H1 (cell line): Measurements from ENCODE around the gene DDX47. TPM values are rescaled to one million over a fixed set of nuclear protein-coding genes. Genes with fewer than 3 reads are reported as not detected.
A peak's percentile ranks its signal among the peaks of the same experiment; 100 is the strongest.

ENCODE experiments used
- CTCF ChIA-PET: fragments of 300-600 bp; sonication (Branson Sonifier 250); formaldehyde crosslinking; loops from one replicate; lab custom pipeline; 2021; ENCODE audit not compliant: partially characterized antibody; lab: Charles Lee
- POLR2A ChIA-PET: fragments of 300-600 bp; sonication (Branson Sonifier 250); formaldehyde crosslinking; loops from one replicate; lab custom pipeline; 2021; ENCODE audit warnings: inconsistent platforms; ENCODE audit not compliant: partially characterized antibody; lab: Charles Lee
- DNase-seq, 2 experiments: peaks; one replicate each; pipeline versions ENCODE4 v3.0.0 to v3.0.0-alpha.2; 2010 to 2022; ENCODE audit warnings: low spot score in 2 of 2, low read depth in 1 of 2, mixed read lengths in 1 of 2
- FAIRE-seq: peaks from 2 replicates; lab custom pipeline; 2011; peaks lifted over from hg19 to GRCh38; lab: Jason Lieb, UNC
- H2AFZ ChIP-seq: 2 replicates; pipeline ENCODE4 v1.8.1; 2012; ENCODE audit warnings: low read length, inconsistent platforms
- H2AK5ac ChIP-seq: 2 replicates; pipeline ENCODE4 v1.6.1; 2013; ENCODE audit warnings: low read depth, low read length
- H2BK120ac ChIP-seq: replicated peaks from 2 replicates; pipeline ENCODE3; 2013; ENCODE audit warnings: low read depth, low read length, inconsistent platforms
- H2BK12ac ChIP-seq: 2 replicates; pipeline ENCODE4 v1.6.1; 2013; ENCODE audit warnings: low read depth, low read length
- H2BK15ac ChIP-seq: 2 replicates; pipeline ENCODE4 v1.6.1; 2013; ENCODE audit warnings: low read length
- H2BK20ac ChIP-seq: 2 replicates; pipeline ENCODE4 v1.6.1; 2013; ENCODE audit warnings: low read length
- H2BK5ac ChIP-seq: 2 replicates; pipeline ENCODE4 v1.6.1; 2013; ENCODE audit warnings: low read depth, low read length
- H3K14ac ChIP-seq: 2 replicates; pipeline ENCODE4 v1.6.1; 2013; ENCODE audit warnings: inconsistent platforms; ENCODE audit not compliant: insufficient read length
- H3K18ac ChIP-seq: 2 replicates; pipeline ENCODE4 v1.6.1; 2013; ENCODE audit warnings: low read length; ENCODE audit errors: extremely low read depth
- H3K23ac ChIP-seq: 2 replicates; pipeline ENCODE4 v1.6.1; 2013; ENCODE audit warnings: inconsistent platforms; ENCODE audit not compliant: insufficient read length
- H3K23me2 ChIP-seq: 2 replicates; pipeline ENCODE4 v1.6.1; 2013; ENCODE audit warnings: low read depth, low read length
- H3K27ac ChIP-seq: 2 replicates; pipeline ENCODE4 v1.6.1; 2011; ENCODE audit warnings: low read depth, low read length, inconsistent platforms
- H3K27me3 ChIP-seq, 4 experiments: replicated peaks in 1 of 4; 1 replicate in 1 of 4; 2 replicates in 3 of 4; pipeline versions ENCODE4 v1.6.1 to v1.8.1; 2011 to 2013; ENCODE audit warnings: low read length in 3 of 4, mild to moderate bottlenecking in 3 of 4, inconsistent platforms in 2 of 4, mixed read lengths in 2 of 4, moderate library complexity in 1 of 4; ENCODE audit not compliant: control insufficient read depth in 3 of 4, insufficient read depth in 3 of 4; ENCODE audit errors: extremely low read depth in 1 of 4
- H3K36me3 ChIP-seq, 4 experiments: 2 replicates each; pipeline versions ENCODE4 v1.6.1 to v1.8.1; 2011 to 2013; ENCODE audit warnings: mild to moderate bottlenecking in 4 of 4, low read length in 3 of 4, moderate library complexity in 2 of 4, control low read depth in 1 of 4, inconsistent platforms in 1 of 4; ENCODE audit not compliant: insufficient read depth in 4 of 4, control insufficient read depth in 2 of 4
- H3K4ac ChIP-seq: replicated peaks from 2 replicates; pipeline ENCODE3; 2013; ENCODE audit warnings: low read length, low read depth, mixed read lengths, inconsistent platforms; ENCODE audit not compliant: insufficient read length
- H3K4me1 ChIP-seq, 4 experiments: replicated peaks in 1 of 4; 1 replicate in 1 of 4; 2 replicates in 3 of 4; pipeline versions ENCODE4 v1.6.1 to v1.8.1; 2011 to 2013; ENCODE audit warnings: low read length in 3 of 4, inconsistent platforms in 2 of 4, mixed read lengths in 1 of 4; ENCODE audit not compliant: insufficient read depth in 4 of 4, control insufficient read depth in 3 of 4
- H3K4me2 ChIP-seq, 2 experiments: 2 replicates each; pipeline versions ENCODE4 v1.6.1 to v1.8.1; 2011 to 2013; ENCODE audit warnings: low read depth in 2 of 2, low read length in 2 of 2, control low read depth in 1 of 2, inconsistent platforms in 1 of 2, mild to moderate bottlenecking in 1 of 2; ENCODE audit not compliant: insufficient read depth in 1 of 2
- H3K4me3 ChIP-seq, 4 experiments: fragments of 200-600, 300-600 bp in 1 of 4; sonication (generic), shearing (Covaris generic), sonication (Bioruptor Twin) in 1 of 4; 2 replicates each; pipeline versions ENCODE4 v1.5.1 to v1.8.1; 2011 to 2016; ENCODE audit warnings: low read length in 4 of 4, low read depth in 3 of 4, control low read depth in 2 of 4, inconsistent platforms in 2 of 4, mild to moderate bottlenecking in 2 of 4, mixed read lengths in 1 of 4, moderate library complexity in 1 of 4; ENCODE audit not compliant: insufficient read depth in 2 of 4; ENCODE audit errors: extremely low read depth in 1 of 4
- H3K56ac ChIP-seq: replicated peaks from 2 replicates; pipeline ENCODE3; 2013; ENCODE audit warnings: low read depth, mild to moderate bottlenecking, mixed read lengths, low read length, inconsistent platforms; ENCODE audit not compliant: insufficient read length
- H3K79me1 ChIP-seq: 2 replicates; pipeline ENCODE4 v1.6.1; 2013; ENCODE audit warnings: low read depth, low read length, control low read depth
- H3K79me2 ChIP-seq, 2 experiments: 2 replicates each; pipeline versions ENCODE4 v1.6.1 to v1.8.1; 2012 to 2013; ENCODE audit warnings: low read length in 2 of 2, mild to moderate bottlenecking in 2 of 2, inconsistent platforms in 1 of 2; ENCODE audit not compliant: insufficient read depth in 2 of 2, control insufficient read depth in 1 of 2
- H3K9ac ChIP-seq, 4 experiments: replicated peaks in 1 of 4; 1 replicate in 1 of 4; 2 replicates in 3 of 4; pipeline versions ENCODE4 v1.6.1 to v1.8.1; 2011 to 2013; ENCODE audit warnings: low read depth in 3 of 4, low read length in 3 of 4, control low read depth in 2 of 4, mild to moderate bottlenecking in 2 of 4, moderate library complexity in 2 of 4, inconsistent platforms in 1 of 4; ENCODE audit errors: extremely low read depth in 1 of 4
- H3K9me3 ChIP-seq, 2 experiments: 2 replicates each; pipeline versions ENCODE4 v1.6.1 to v1.8.1; 2012 to 2013; ENCODE audit warnings: mild to moderate bottlenecking in 2 of 2, moderate library complexity in 2 of 2, control low read depth in 1 of 2, inconsistent platforms in 1 of 2, low read depth in 1 of 2, low read length in 1 of 2, mixed read lengths in 1 of 2; ENCODE audit not compliant: insufficient read depth in 2 of 2
- H4K20me1 ChIP-seq, 2 experiments: replicated peaks in 1 of 2; 2 replicates each; pipeline versions ENCODE3 to v1.8.1; 2011 to 2013; ENCODE audit warnings: inconsistent platforms in 2 of 2, low read length in 2 of 2, mild to moderate bottlenecking in 1 of 2; ENCODE audit not compliant: insufficient read depth in 2 of 2, control insufficient read depth in 1 of 2
- H4K5ac ChIP-seq: 2 replicates; pipeline ENCODE4 v1.6.1; 2013; ENCODE audit warnings: low read length, low read depth, mixed read lengths, inconsistent platforms; ENCODE audit not compliant: insufficient read length
- H4K8ac ChIP-seq: 2 replicates; pipeline ENCODE4 v1.8.0; 2013; ENCODE audit warnings: mild to moderate bottlenecking, moderate library complexity, low read length, inconsistent platforms; ENCODE audit not compliant: insufficient read depth; ENCODE audit errors: extremely low read depth
- H4K91ac ChIP-seq: replicated peaks from 2 replicates; pipeline ENCODE3; 2013; ENCODE audit warnings: low read length, mixed read lengths, inconsistent platforms; ENCODE audit not compliant: insufficient read length
- EGR1 ChIP-seq: IDR thresholded peaks from 2 replicates; pipeline ENCODE4 v1.6.1; 2011; ENCODE audit warnings: low read depth, low read length, borderline replicate concordance
- FOSL1 ChIP-seq: IDR thresholded peaks from 2 replicates; pipeline ENCODE4 v1.6.1; 2011; ENCODE audit warnings: mild to moderate bottlenecking, low read depth, low read length, moderate library complexity; ENCODE audit not compliant: insufficient read depth
- JUN ChIP-seq: IDR thresholded peaks from 2 replicates; pipeline ENCODE4 v1.6.1; 2011; ENCODE audit warnings: low read depth, mild to moderate bottlenecking, improper control_type of control experiment, low read length
- PHF8 ChIP-seq: fragments of 200-600 bp; sonication (generic); conservative IDR thresholded peaks from 2 replicates; pipeline ENCODE4 v1.7.1; 2012; ENCODE audit warnings: low read depth, mild to moderate bottlenecking, inconsistent platforms, low read length, moderate library complexity
- POLR2A ChIP-seq, 2 experiments: IDR thresholded peaks; 1 replicate in 1 of 2; 2 replicates in 1 of 2; pipeline ENCODE4 v1.6.1; 2011; ENCODE audit warnings: low read depth in 2 of 2, low read length in 2 of 2, mild to moderate bottlenecking in 2 of 2; ENCODE audit errors: control extremely low read depth in 1 of 2
- SAP30 ChIP-seq: fragments of 300-600 bp; sonication (generic); IDR thresholded peaks from 2 replicates; pipeline ENCODE4 v1.7.1; 2012; ENCODE audit warnings: low read length, moderate library complexity, mild to moderate bottlenecking, inconsistent platforms; ENCODE audit not compliant: insufficient read depth, insufficient replicate concordance
- TBP ChIP-seq: IDR thresholded peaks from 2 replicates; pipeline ENCODE4 v1.6.1; 2011; ENCODE audit warnings: low read depth, low read length, improper control_type of control experiment
- YY1 ChIP-seq: IDR thresholded peaks from 2 replicates; pipeline ENCODE4 v1.6.1; 2011; ENCODE audit warnings: low read depth, mild to moderate bottlenecking, low read length
- WGBS, 2 experiments: shearing (Covaris generic) in 1 of 2; methylation state at CpG; one replicate each; pipeline versions ENCODE4 v1.1.6 to v1.1.7; 2013 to 2015; ENCODE audit warnings: low lambda C conversion rate in 2 of 2, mixed read lengths in 2 of 2, inconsistent platforms in 1 of 2, low coverage in 1 of 2, missing lambda C conversion rate in 1 of 2; ENCODE audit not compliant: insufficient replicate concordance in 2 of 2, insufficient coverage in 1 of 2, insufficient read length in 1 of 2; ENCODE audit errors: extremely low coverage in 1 of 2, missing lambda C conversion rate in 1 of 2; 5-methylcytosine and 5-hydroxymethylcytosine counted together
- polyA plus RNA-seq, 7 experiments: library from polyadenylated mRNA; depleted of rRNA in 3 of 7; stranded (reverse) in 5 of 7; unstranded in 2 of 7; fragments of >200 nt in 5 of 7; fragments of 200-250 nt in 2 of 7; gene quantifications; 1 replicate in 5 of 7; 2 replicates in 1 of 7; 4 replicates in 1 of 7; pipeline versions ENCODE4 v1.2.1 to v1.2.3, GENCODE V29; 2011 to 2013; ENCODE audit warnings: missing spikeins in 2 of 7, mixed read lengths in 2 of 7
- total RNA-seq: library from RNA; stranded (reverse); fragmentation: NEBNext Ultra II Directional; extraction: Animal tissue kit (Norgen Biotek cat#: 25700); gene quantifications from 2 replicates; pipeline ENCODE4 v1.2.1, GENCODE V29; 2021

Gene DDX47
- total and polyA plus RNA-seq, 2 of the 8 experiments (the other 6 are each of a cell fraction or from before 2014, with no cell fraction given) = 54.4 to 74.2 TPM

DNA sequence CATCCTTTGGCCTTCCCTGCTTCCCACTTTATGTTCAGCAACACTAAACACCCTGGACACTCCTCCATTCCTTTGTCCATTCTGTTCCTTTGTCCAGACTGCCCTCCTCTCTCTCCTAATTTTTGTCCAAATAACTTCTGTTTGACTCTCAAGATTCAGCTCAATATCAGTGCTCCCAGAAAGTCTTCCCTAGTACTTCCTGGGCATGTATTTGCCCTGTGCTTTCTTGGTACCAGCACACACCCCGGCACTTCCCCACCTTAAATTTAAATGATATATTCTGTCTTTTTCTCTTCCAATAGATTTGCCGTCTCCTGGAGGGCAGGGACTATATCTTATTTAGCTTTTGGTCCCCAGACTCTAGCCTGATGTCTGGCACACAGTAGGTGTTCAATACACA, 34.1 kb upstream of the DDX47 start:
- CTCF ChIA-PET = interaction anchor here (0.6 to 1.7 kb wide), 3 partner anchors 10 to 42 kb away, joined by 3 to 6 read pairs (median 4); no protein-coding TSS in a partner anchor
- FAIRE-seq (no peak), DNase-seq (peak in 1 of 2 experiments; percentile 37)
- Histone ChIP-seq H3K36me3 (no peaks in the 10 kb centered on the region), H3K4me2 (no peak overlapping the region), H3K23ac (no peak overlapping the region), H3K4ac (no peak overlapping the region), H2BK120ac (no peak overlapping the region), H2BK20ac (no peak overlapping the region), H3K4me3 (no peak overlapping the region), H2AFZ (no peak overlapping the region), H3K14ac (no peak overlapping the region), H3K9ac (no peak overlapping the region), H2AK5ac (no peak overlapping the region), H3K23me2 (no peaks in the 10 kb centered on the region), H3K79me1 (no peaks in the 10 kb centered on the region), H2BK15ac (no peak overlapping the region), H2BK5ac (no peak overlapping the region), H4K5ac (no peak overlapping the region), H3K18ac (no peak overlapping the region), H3K9me3 (no peaks in the 10 kb centered on the region), H3K27me3 (no peaks in the 10 kb centered on the region), H4K8ac (no peak overlapping the region), H4K91ac (no peak overlapping the region), H3K27ac (no peak overlapping the region), H3K56ac (no peak overlapping the region), H2BK12ac (no peak overlapping the region), H4K20me1 (no peaks in the 10 kb centered on the region), H3K79me2 (no peaks in the 10 kb centered on the region), H3K4me1 (no peaks in the 10 kb centered on the region; a peak in 1 of 7 replicates)
- WGBS, 2 experiments = 82% methylated on average over 2 of the region's 2 CpGs; no CpG with 5 or more reads in 1 of the 2 experiments
- no peak for TF ChIP-seq SAP30
- TF ChIP-seq PHF8 = no peak
- TF ChIP-seq EGR1 = no peak
- TF ChIP-seq JUN = no peak
- no peak for TF ChIP-seq TBP
- TF ChIP-seq YY1 = no peak
- no peak for TF ChIP-seq FOSL1
- no peak for TF ChIP-seq POLR2A (IDR thresholded peaks at IDR 0.05; ENCODE audit: control extremely low read depth in 1 of 2, low read depth in 2 of 2, low read length in 2 of 2)
- POLR2A ChIA-PET = no interaction called here
